Measurements from ENCODE around the gene PTPRG.

GRCh38 chr3:61685755-61686154 is 124.4 kb downstream of the PTPRG start:
- TF ChIP-seq, protein P1, sequence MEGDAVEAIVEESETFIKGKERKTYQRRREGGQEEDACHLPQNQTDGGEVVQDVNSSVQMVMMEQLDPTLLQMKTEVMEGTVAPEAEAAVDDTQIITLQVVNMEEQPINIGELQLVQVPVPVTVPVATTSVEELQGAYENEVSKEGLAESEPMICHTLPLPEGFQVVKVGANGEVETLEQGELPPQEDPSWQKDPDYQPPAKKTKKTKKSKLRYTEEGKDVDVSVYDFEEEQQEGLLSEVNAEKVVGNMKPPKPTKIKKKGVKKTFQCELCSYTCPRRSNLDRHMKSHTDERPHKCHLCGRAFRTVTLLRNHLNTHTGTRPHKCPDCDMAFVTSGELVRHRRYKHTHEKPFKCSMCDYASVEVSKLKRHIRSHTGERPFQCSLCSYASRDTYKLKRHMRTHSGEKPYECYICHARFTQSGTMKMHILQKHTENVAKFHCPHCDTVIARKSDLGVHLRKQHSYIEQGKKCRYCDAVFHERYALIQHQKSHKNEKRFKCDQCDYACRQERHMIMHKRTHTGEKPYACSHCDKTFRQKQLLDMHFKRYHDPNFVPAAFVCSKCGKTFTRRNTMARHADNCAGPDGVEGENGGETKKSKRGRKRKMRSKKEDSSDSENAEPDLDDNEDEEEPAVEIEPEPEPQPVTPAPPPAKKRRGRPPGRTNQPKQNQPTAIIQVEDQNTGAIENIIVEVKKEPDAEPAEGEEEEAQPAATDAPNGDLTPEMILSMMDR (conservative IDR thresholded peaks at IDR 0.05; ENCODE audit: low read length) = no peak
- no peak for TF ChIP-seq EZH2phosphoT487 (IDR thresholded peaks at IDR 0.05; ENCODE audit: borderline replicate concordance)

All from Loucy (cell line).